Measurements from ENCODE around the gene LDLRAD2.

- no peak for TF ChIP-seq CTCF (conservative IDR thresholded peaks at IDR 0.05; ENCODE audit: low read depth, low read length)
- no peak for TF ChIP-seq EZH2 (IDR thresholded peaks at IDR 0.05; ENCODE audit: low read length, unreplicated experiment)
- no peak for TF ChIP-seq EZH2phosphoT487 (IDR thresholded peaks at IDR 0.05; ENCODE audit: borderline replicate concordance, low read length)
Measured at GRCh38 chr1:21857142-21857839, 45.2 kb downstream of the LDLRAD2 start.

Measured in PC-3 (cell line).